ENCODE results near the gene MISP.

MISP gene

GRCh38 chr19:795073-795611 lies 44.2 kb downstream of the MISP start:
- H3K27me3 ChIP-seq (ENCODE audit: control insufficient read depth in 5 of 5, insufficient read depth in 4 of 5, low read length in 5 of 5), result no peaks in the 10 kb centered on the region
- H3K9me3 ChIP-seq (ENCODE audit: control insufficient read depth in 5 of 5, low read length in 5 of 5), result no peaks in the 10 kb centered on the region
- peak overlapping the region in 2 of 5 donors; percentile 17 to 22 for H3K4me3 ChIP-seq (ENCODE audit: low read depth in 1 of 5, low read length in 5 of 5)
- peaks cover 0 to 6% (median 5%) of the 10 kb centered on the region in 5 donors for H3K36me3 ChIP-seq (ENCODE audit: control insufficient read depth in 5 of 5, insufficient read depth in 5 of 5, low read length in 5 of 5)
- peak overlapping the region in 2 of 5 donors; percentile 30 to 47 for H3K9ac ChIP-seq (ENCODE audit: low read length in 5 of 5)
- H3K27ac ChIP-seq (ENCODE audit: low read depth, low read length), result no peak overlapping the region
- peaks cover 7 to 53% (median 39%) of the 10 kb centered on the region in 5 donors for H3K4me1 ChIP-seq (ENCODE audit: control insufficient read depth in 5 of 5, insufficient read depth in 5 of 5, low read length in 5 of 5)

- Histone ChIP-seq H3K27ac (ENCODE audit: low read depth, low read length) (peak overlapping the region; percentile 57), H3K4me1 (ENCODE audit: control insufficient read depth in 5 of 5, insufficient read depth in 5 of 5, low read length in 5 of 5) (peaks cover 14 to 57% (median 47%) of the 10 kb centered on the region in 5 donors), H3K9ac (ENCODE audit: low read length in 5 of 5) (peak overlapping the region in 3 of 5 donors; percentile 73 to 82 (median 78)), H3K9me3 (ENCODE audit: control insufficient read depth in 5 of 5, low read length in 5 of 5) (no peaks in the 10 kb centered on the region), H3K36me3 (ENCODE audit: control insufficient read depth in 5 of 5, insufficient read depth in 5 of 5, low read length in 5 of 5) (peaks cover 0 to 12% (median 8%) of the 10 kb centered on the region in 5 donors), H3K4me3 (ENCODE audit: low read depth in 1 of 5, low read length in 5 of 5) (peak overlapping the region in 4 of 5 donors; percentile 70 to 83 (median 78)), H3K27me3 (ENCODE audit: control insufficient read depth in 5 of 5, insufficient read depth in 4 of 5, low read length in 5 of 5) (no peaks in the 10 kb centered on the region)
These were observed 45.0 kb downstream of the MISP start for GRCh38 chr19:795691-796581.

- Histone ChIP-seq H3K27me3 (ENCODE audit: control insufficient read depth in 5 of 5, insufficient read depth in 4 of 5, low read length in 5 of 5) (no peaks in the 10 kb centered on the region), H3K9ac (ENCODE audit: low read length in 5 of 5) (peak within 1 kb of the TSS in 4 of 5 donors; percentile 85 to 89 (median 88)), H3K9me3 (ENCODE audit: control insufficient read depth in 5 of 5, low read length in 5 of 5) (no peaks in the 10 kb centered on the region), H3K4me1 (ENCODE audit: control insufficient read depth in 5 of 5, insufficient read depth in 5 of 5, low read length in 5 of 5) (peaks cover 20 to 63% (median 57%) of the 10 kb centered on the region in 5 donors), H3K27ac (ENCODE audit: low read depth, low read length) (peak within 1 kb of the TSS; percentile 69), H3K36me3 (ENCODE audit: control insufficient read depth in 5 of 5, insufficient read depth in 5 of 5, low read length in 5 of 5) (peaks cover 0 to 17% (median 8%) of the 10 kb centered on the region in 5 donors), H3K4me3 (ENCODE audit: low read depth in 1 of 5, low read length in 5 of 5) (peak within 1 kb of the TSS; percentile 75 to 90 (median 88))
These were observed 46.0 kb downstream of the MISP start, which contains the start of gene PTBP1 for GRCh38 chr19:796692-797527. Gene PTBP1, plus strand, starts transcription at chr19:797452. Its CDS starts 46 bp downstream, at chr19:797498.

- Histone ChIP-seq H3K27ac (ENCODE audit: low read depth, low read length) (peak overlapping the region; percentile 69), H3K36me3 (ENCODE audit: control insufficient read depth in 5 of 5, insufficient read depth in 5 of 5, low read length in 5 of 5) (peaks cover 0 to 19% (median 8%) of the 10 kb centered on the region in 5 donors), H3K4me3 (ENCODE audit: low read depth in 1 of 5, low read length in 5 of 5) (peak overlapping the region; percentile 75 to 90 (median 88)), H3K27me3 (ENCODE audit: control insufficient read depth in 5 of 5, insufficient read depth in 4 of 5, low read length in 5 of 5) (no peaks in the 10 kb centered on the region), H3K9me3 (ENCODE audit: control insufficient read depth in 5 of 5, low read length in 5 of 5) (no peaks in the 10 kb centered on the region), H3K9ac (ENCODE audit: low read length in 5 of 5) (peak overlapping the region in 4 of 5 donors; percentile 85 to 89 (median 88)), H3K4me1 (ENCODE audit: control insufficient read depth in 5 of 5, insufficient read depth in 5 of 5, low read length in 5 of 5) (peaks cover 20 to 65% (median 64%) of the 10 kb centered on the region in 5 donors)
These were observed 46.9 kb downstream of the MISP start for GRCh38 chr19:797528-798414.

GRCh38 chr19:798415-799075 lies 47.6 kb downstream of the MISP start:
- H3K36me3 ChIP-seq (ENCODE audit: control insufficient read depth in 5 of 5, insufficient read depth in 5 of 5, low read length in 5 of 5), result peaks cover 0 to 27% (median 12%) of the 10 kb centered on the region in 5 donors
- H3K27ac ChIP-seq (ENCODE audit: low read depth, low read length), result peak overlapping the region; percentile 69
- H3K9me3 ChIP-seq (ENCODE audit: control insufficient read depth in 5 of 5, low read length in 5 of 5), result no peaks in the 10 kb centered on the region
- H3K27me3 ChIP-seq (ENCODE audit: control insufficient read depth in 5 of 5, insufficient read depth in 4 of 5, low read length in 5 of 5), result no peaks in the 10 kb centered on the region
- peak overlapping the region in 4 of 5 donors; percentile 85 to 89 (median 88) for H3K9ac ChIP-seq (ENCODE audit: low read length in 5 of 5)
- H3K4me3 ChIP-seq (ENCODE audit: low read depth in 1 of 5, low read length in 5 of 5), result peak overlapping the region; percentile 75 to 90 (median 88)
- H3K4me1 ChIP-seq (ENCODE audit: control insufficient read depth in 5 of 5, insufficient read depth in 5 of 5, low read length in 5 of 5), result peaks cover 20 to 72% (median 69%) of the 10 kb centered on the region in 5 donors

GRCh38 chr19:799076-799881 lies 48.4 kb downstream of the MISP start:
- no peaks in the 10 kb centered on the region for H3K27me3 ChIP-seq (ENCODE audit: control insufficient read depth in 5 of 5, insufficient read depth in 4 of 5, low read length in 5 of 5)
- peak overlapping the region; percentile 42 to 90 (median 88) for H3K4me3 ChIP-seq (ENCODE audit: low read depth in 1 of 5, low read length in 5 of 5)
- H3K4me1 ChIP-seq (ENCODE audit: control insufficient read depth in 5 of 5, insufficient read depth in 5 of 5, low read length in 5 of 5), result peaks cover 20 to 79% (median 74%) of the 10 kb centered on the region in 5 donors
- no peaks in the 10 kb centered on the region for H3K9me3 ChIP-seq (ENCODE audit: control insufficient read depth in 5 of 5, low read length in 5 of 5)
- peaks cover 0 to 35% (median 20%) of the 10 kb centered on the region in 5 donors for H3K36me3 ChIP-seq (ENCODE audit: control insufficient read depth in 5 of 5, insufficient read depth in 5 of 5, low read length in 5 of 5)
- peak overlapping the region in 4 of 5 donors; percentile 85 to 89 (median 88) for H3K9ac ChIP-seq (ENCODE audit: low read length in 5 of 5)
- H3K27ac ChIP-seq (ENCODE audit: low read depth, low read length), result peak overlapping the region; percentile 69

- Histone ChIP-seq H3K27me3 (ENCODE audit: control insufficient read depth in 5 of 5, insufficient read depth in 4 of 5, low read length in 5 of 5) (no peaks in the 10 kb centered on the region), H3K4me3 (ENCODE audit: low read depth in 1 of 5, low read length in 5 of 5) (peak overlapping the region in 4 of 5 donors; percentile 13 to 57 (median 38)), H3K4me1 (ENCODE audit: control insufficient read depth in 5 of 5, insufficient read depth in 5 of 5, low read length in 5 of 5) (peaks cover 20 to 77% (median 68%) of the 10 kb centered on the region in 5 donors), H3K9ac (ENCODE audit: low read length in 5 of 5) (peak overlapping the region in 2 of 5 donors; percentile 43 to 44), H3K36me3 (ENCODE audit: control insufficient read depth in 5 of 5, insufficient read depth in 5 of 5, low read length in 5 of 5) (peaks cover 0 to 47% (median 32%) of the 10 kb centered on the region in 5 donors), H3K27ac (ENCODE audit: low read depth, low read length) (no peak overlapping the region), H3K9me3 (ENCODE audit: control insufficient read depth in 5 of 5, low read length in 5 of 5) (no peaks in the 10 kb centered on the region)
These were observed 49.6 kb downstream of the MISP start for GRCh38 chr19:800360-801029.
